Measurements from ENCODE around the gene APOL3. TPM values are rescaled to one million over a fixed set of nuclear protein-coding genes. Genes with fewer than 3 reads are reported as not detected.
"Not testable (repeated sequence)": the region's sequence is repeated elsewhere in the genome, so short reads cannot be mapped to it uniquely, and the experiment has no call there.

The APOL3 gene
- total RNA-seq, 4 donors from 2014 or later, result 60.9 to 149 (median 91.1) TPM

DNA sequence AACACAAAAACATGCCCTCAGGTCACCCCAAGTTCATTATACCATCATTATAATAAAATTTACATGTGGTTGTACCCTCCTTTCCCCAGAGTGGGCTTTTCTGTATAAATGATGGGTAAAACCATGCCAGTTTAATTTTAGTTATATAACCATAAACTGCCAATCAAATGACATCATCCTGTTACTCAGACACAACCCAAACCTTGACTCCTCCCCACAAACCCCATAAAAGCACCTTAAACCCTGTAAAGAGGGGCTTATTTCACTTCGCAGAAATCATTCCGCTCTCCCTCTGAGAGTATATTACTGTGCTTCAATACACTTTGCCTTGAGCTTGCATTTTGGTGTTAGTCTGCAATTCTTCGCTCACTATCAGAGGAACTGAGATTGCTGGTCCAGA lies 5.5 kb upstream of the APOL3 start:
- no peak overlapping the region for H3K27ac ChIP-seq
- TF ChIP-seq EP300 (IDR thresholded peaks at IDR 0.05), result no peak
- TF ChIP-seq, protein P1, sequence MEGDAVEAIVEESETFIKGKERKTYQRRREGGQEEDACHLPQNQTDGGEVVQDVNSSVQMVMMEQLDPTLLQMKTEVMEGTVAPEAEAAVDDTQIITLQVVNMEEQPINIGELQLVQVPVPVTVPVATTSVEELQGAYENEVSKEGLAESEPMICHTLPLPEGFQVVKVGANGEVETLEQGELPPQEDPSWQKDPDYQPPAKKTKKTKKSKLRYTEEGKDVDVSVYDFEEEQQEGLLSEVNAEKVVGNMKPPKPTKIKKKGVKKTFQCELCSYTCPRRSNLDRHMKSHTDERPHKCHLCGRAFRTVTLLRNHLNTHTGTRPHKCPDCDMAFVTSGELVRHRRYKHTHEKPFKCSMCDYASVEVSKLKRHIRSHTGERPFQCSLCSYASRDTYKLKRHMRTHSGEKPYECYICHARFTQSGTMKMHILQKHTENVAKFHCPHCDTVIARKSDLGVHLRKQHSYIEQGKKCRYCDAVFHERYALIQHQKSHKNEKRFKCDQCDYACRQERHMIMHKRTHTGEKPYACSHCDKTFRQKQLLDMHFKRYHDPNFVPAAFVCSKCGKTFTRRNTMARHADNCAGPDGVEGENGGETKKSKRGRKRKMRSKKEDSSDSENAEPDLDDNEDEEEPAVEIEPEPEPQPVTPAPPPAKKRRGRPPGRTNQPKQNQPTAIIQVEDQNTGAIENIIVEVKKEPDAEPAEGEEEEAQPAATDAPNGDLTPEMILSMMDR (IDR thresholded peaks at IDR 0.05), result no peak
- WGBS, 2 donors, result 91 to 96% methylated on average over 3 of the region's 3 CpGs
- H3K9me3 ChIP-seq, result no peaks in the 10 kb centered on the region
- no peaks in the 10 kb centered on the region for H3K36me3 ChIP-seq
- H3K4me3 ChIP-seq, result no peak overlapping the region
- no peak for DNase-seq (ENCODE audit: low spot score in 2 of 2)
- peaks cover 0 to 25% (median 16%) of the 10 kb centered on the region in 4 donors for H3K4me1 ChIP-seq
- no peaks in the 10 kb centered on the region for H3K27me3 ChIP-seq

DNA sequence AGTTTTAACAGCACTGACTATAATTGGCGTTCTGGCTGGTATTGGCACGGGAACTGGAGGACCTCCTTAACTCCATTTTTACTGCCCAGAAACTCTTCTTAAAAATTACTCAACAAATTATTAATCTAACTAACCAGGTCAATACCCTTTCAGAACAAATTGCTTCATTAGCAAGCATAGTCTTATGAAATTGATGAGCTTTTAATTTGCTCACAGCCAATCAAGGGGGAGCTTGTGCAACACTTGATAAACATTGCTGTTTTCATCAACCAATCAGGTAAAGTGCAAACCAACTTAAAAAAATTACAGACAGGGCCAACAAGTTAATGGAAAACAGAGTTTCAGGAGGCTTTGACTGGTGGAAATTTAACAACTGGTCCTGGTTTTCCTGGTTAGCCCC lies 4.6 kb upstream of the APOL3 start:
- TF ChIP-seq EP300 (IDR thresholded peaks at IDR 0.05) (no peak), POLR2A (IDR thresholded peaks at IDR 0.05) (no peak)
- TF ChIP-seq, protein P1 (IDR thresholded peaks at IDR 0.05), result no peak
- DNase-seq (ENCODE audit: low spot score in 2 of 2), result no peak

DNA sequence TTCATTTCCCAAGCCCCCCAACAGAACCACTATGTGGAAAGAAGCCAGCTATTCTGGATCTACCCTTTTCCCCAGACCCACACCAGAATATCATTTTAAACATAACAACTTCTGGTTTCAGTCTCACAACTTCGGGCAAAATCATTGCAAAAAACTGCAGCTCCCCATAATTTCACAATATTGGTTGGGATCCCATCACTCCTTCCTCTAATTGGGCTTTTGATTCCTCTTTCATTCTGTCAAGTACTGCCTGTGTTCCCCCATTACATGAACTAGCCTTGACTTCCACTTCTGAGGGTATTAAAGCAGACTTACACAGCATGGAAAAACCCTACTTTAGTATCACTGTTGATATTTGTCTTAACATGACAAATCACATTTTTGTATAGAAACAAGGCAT lies 4.1 kb upstream of the APOL3 start:
- no peak overlapping the region for H3K4me3 ChIP-seq
- H3K27ac ChIP-seq, result no peak overlapping the region
- peak in 1 of 2 donors; percentile 52 for TF ChIP-seq EP300 (IDR thresholded peaks at IDR 0.05)
- TF ChIP-seq, protein P1 (IDR thresholded peaks at IDR 0.05), result no peak
- peaks cover 0 to 40% (median 25%) of the 10 kb centered on the region in 4 donors for H3K4me1 ChIP-seq
- H3K36me3 ChIP-seq, result no peaks in the 10 kb centered on the region
- no peak for DNase-seq (ENCODE audit: low spot score in 2 of 2)
- H3K27me3 ChIP-seq, result no peaks in the 10 kb centered on the region
- no peaks in the 10 kb centered on the region for H3K9me3 ChIP-seq
- WGBS, 2 donors, result 71 to 86% methylated on average over 1 of the region's 1 CpG

More for the DNA sequence above, 4.6 kb upstream of the APOL3 start:
- WGBS, 2 donors, result 89 to 93% methylated on average over 2 of the region's 2 CpGs
- Histone ChIP-seq H3K27me3 (no peaks in the 10 kb centered on the region), H3K9me3 (no peaks in the 10 kb centered on the region), H3K4me1 (peaks cover 0 to 35% (median 22%) of the 10 kb centered on the region in 4 donors), H3K27ac (no peak overlapping the region), H3K36me3 (no peaks in the 10 kb centered on the region), H3K4me3 (no peak overlapping the region)

DNA sequence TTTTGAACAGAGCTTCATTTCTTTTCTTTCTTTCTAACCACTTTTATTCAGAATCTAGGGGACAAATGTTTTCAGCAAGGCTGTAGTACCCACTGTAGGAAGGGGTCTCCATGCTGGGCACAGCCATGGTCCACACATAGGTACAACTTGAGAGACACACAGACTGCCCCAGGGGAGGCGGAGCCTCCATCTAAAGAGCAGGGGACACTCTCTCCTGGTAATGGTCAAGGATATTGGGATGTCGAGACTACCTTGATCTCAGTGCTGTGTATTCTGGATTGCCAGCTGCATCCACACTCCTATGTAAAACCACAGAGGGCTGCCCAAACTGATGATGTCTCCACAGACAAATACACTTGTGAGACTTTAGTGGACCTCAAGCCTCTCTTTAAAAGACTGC lies 2.9 kb upstream of the APOL3 start:
- WGBS, 2 donors, result 87 to 94% methylated on average over 2 of the region's 2 CpGs
- Histone ChIP-seq H3K27ac (peak overlapping the region in 3 of 4 donors; percentile 71 to 96 (median 90)), H3K36me3 (no peaks in the 10 kb centered on the region), H3K27me3 (no peaks in the 10 kb centered on the region), H3K9me3 (no peaks in the 10 kb centered on the region), H3K4me3 (no peak overlapping the region), H3K4me1 (peaks cover 0 to 51% (median 31%) of the 10 kb centered on the region in 4 donors)
- no peak for DNase-seq (ENCODE audit: low spot score in 2 of 2)
- TF ChIP-seq, protein P1 (IDR thresholded peaks at IDR 0.05), result no peak
- no peak for TF ChIP-seq POLR2A (IDR thresholded peaks at IDR 0.05)
- no peak for TF ChIP-seq EP300 (IDR thresholded peaks at IDR 0.05)

DNA sequence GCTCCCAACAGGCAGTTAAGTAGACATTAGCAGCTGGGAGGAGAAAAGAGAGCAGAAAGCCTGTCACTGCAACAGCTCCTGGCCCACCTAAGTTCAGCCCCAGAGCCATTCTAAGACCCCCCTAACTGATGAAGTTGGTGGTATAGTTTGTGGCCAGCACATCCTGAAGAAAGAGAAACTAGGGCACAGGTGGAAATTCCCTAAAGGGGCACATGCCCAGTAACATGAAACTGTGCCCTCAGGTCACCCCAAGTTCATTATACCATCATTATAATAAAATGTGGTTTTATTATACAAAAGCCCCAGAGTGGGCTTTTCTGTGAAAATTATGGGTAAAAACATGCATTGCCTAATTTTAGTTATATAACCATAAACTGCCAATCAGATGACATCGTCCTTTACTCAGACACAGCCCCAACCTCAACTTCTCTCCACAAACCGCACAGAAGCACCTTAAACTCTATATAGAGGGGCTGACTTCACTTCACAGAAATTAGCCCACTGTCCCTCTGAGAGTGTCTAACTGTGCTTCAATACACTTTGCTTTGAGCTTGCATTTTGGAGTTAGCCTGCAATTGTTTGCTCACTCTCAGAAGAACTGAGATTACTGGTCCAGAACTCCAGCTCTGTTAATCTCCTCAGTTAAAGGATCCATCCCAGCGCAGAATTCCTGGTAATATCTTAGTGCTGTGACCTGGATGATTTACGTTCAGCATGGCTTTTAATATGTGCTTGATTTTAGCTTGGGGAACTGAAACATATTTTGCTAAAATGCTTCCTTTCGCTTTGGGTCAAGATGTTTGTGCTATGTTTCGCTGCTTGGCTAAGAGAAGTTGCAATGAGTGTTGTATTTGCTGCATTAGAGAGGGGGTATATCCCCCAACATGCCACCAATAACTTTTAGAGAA lies 1.8 kb upstream of the APOL3 start:
- DNase-seq (ENCODE audit: low spot score in 2 of 2), result no peak
- H3K4me1 ChIP-seq, result peaks cover 0 to 62% (median 39%) of the 10 kb centered on the region in 4 donors
- 71 to 74% methylated on average over 6 of the region's 6 CpGs for WGBS, 2 donors
- no peaks in the 10 kb centered on the region for H3K9me3 ChIP-seq
- H3K27ac ChIP-seq, result peak overlapping the region in 3 of 4 donors; percentile 71 to 96 (median 90)
- H3K27me3 ChIP-seq, result no peaks in the 10 kb centered on the region
- no peak for TF ChIP-seq EP300 (IDR thresholded peaks at IDR 0.05)
- no peak for TF ChIP-seq POLR2A (IDR thresholded peaks at IDR 0.05)
- TF ChIP-seq, protein P1 (IDR thresholded peaks at IDR 0.05), result no peak
- no peaks in the 10 kb centered on the region for H3K36me3 ChIP-seq
- H3K4me3 ChIP-seq, result no peak overlapping the region

DNA sequence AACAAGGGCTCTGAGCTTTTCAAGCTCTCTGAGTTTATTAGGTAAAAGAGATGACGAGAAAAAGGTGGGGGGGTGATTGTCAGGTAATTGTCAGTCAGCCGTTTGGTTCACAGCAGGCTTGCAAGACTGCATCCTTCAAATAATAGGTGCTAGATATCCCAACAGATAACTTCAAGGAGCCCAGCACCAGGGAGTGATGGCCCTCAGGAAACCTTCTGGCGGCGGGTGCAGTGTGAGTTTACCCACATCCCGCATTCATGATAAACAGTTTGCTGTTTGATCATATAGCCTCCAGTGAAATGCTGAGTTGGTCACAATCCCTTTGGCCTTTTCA lies 1.2 kb upstream of the APOL3 start:
- WGBS, 2 donors, result 40 to 68% methylated on average over 5 of the region's 5 CpGs
- not testable (repeated sequence) for H3K9me3 ChIP-seq; H3K27me3 ChIP-seq; H3K36me3 ChIP-seq; DNase-seq (ENCODE audit: low spot score in 2 of 2); H3K4me3 ChIP-seq
- peaks cover 0 to 65% (median 41%) of the 10 kb centered on the region in 4 donors for H3K4me1 ChIP-seq
- peak overlapping the region in 3 of 4 donors; percentile 90 to 96 (median 95) for H3K27ac ChIP-seq
